Measurements from ENCODE around the gene MYH3.

DNA sequence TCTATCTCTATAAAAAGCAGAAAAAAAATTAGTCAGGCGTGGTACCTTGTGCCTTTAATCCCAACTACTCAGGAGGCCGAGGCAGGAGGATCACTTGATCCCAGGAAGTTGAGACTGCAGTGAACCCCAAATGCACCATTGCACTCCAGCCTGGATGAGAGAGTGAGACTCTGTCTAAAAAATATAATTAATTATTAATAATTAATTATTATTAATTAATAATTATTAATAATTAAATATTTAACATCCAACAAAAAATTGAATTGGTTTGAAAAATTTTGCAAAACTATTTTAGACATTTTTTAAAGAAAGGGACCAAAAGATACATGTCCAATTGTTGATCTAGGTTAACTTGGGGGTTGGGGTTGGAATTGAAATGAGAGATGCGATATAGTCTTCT lies 51.0 kb downstream of the MYH3 start:
- TF ChIP-seq, protein P1, sequence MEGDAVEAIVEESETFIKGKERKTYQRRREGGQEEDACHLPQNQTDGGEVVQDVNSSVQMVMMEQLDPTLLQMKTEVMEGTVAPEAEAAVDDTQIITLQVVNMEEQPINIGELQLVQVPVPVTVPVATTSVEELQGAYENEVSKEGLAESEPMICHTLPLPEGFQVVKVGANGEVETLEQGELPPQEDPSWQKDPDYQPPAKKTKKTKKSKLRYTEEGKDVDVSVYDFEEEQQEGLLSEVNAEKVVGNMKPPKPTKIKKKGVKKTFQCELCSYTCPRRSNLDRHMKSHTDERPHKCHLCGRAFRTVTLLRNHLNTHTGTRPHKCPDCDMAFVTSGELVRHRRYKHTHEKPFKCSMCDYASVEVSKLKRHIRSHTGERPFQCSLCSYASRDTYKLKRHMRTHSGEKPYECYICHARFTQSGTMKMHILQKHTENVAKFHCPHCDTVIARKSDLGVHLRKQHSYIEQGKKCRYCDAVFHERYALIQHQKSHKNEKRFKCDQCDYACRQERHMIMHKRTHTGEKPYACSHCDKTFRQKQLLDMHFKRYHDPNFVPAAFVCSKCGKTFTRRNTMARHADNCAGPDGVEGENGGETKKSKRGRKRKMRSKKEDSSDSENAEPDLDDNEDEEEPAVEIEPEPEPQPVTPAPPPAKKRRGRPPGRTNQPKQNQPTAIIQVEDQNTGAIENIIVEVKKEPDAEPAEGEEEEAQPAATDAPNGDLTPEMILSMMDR (IDR thresholded peaks at IDR 0.05; ENCODE audit: low read depth, low read length) = no peak
- TF ChIP-seq EZH2phosphoT487 (IDR thresholded peaks at IDR 0.05; ENCODE audit: low read depth) = no peak
